HG03457 (cell line): ENCODE measurements around the gene MYORG.
"Not testable (repeated sequence)": the region's sequence is repeated elsewhere in the genome, so short reads cannot be mapped to it uniquely, and the experiment has no call there.

Experiments used
- ATAC-seq: cut with Tn5 transposase; IDR thresholded peaks from one replicate; pipeline ENCODE4 v1.9.1; 2021; ENCODE audit warnings: moderate number of reproducible peaks; ENCODE audit not compliant: unreplicated experiment

MYORG gene

DNA sequence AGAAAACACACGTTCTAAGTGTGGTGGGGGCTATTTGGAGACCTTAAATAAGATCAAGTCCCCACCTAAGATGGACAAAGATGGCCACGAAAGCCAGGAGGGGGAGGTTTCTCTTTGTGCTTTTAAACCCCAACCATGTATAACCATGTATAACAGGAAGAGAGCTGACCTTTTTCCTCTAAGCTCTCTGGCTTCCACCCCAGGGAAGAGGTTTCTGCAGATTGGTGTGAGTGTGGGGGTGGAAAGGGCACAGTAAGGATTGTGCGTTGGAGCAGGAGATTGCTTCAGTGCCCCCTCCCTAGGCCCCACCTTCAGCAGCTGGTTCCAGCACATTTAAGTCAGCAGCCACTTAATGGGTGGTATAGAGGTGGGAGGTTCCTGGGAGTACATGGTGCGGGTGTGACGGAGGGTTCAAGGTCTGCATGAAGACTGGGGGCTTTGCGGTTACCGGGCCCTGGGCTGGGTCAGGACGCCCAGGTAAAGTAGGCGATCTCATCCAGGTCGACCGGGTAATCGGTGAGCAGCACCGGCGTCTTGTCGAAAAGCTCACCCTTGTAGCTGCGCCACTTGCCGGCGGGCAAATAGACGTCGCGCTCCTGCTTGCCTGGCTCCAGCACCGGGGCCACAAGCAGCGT is 6.2 kb downstream of the MYORG start:
- no peak for ATAC-seq

DNA sequence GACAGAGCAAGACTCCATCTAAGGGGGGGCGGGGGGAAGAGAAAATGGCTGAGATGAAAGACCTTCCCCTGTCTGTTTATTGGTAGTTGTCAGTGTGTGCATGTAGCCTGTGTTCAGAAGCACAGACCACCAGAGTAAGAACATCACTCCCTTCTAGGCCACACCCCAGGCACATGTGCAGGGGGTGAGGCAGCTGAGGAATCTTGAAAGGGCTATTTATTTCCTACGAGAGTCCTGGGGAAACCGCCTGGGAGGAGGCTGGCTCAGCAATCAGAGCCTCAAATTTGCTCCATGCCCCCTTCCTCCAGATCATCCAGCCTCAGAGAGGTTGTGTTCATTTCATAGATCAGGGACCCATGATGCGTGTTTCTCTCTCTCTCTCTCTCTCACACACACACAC is 7.1 kb downstream of the MYORG start:
- ATAC-seq, result no peak

DNA sequence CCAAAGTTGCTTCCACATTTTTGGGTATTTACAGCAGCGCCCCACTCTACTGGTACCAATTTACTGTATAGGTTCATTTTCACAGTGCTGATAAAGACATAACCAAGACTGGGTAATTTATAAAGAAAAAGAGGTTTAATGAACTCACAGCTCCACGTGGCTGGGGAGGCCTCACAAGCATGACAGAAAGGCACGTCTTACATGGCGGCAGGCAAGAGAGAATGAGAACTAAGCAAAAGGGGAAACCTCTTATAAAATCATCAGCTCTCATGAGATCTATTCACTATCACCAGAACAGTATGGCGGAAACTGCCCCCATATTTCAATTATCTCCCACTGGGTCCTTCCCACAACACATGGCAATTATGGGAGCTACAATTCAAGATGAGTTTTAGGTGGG is 7.9 kb downstream of the MYORG start:
- not testable (repeated sequence) for ATAC-seq

DNA sequence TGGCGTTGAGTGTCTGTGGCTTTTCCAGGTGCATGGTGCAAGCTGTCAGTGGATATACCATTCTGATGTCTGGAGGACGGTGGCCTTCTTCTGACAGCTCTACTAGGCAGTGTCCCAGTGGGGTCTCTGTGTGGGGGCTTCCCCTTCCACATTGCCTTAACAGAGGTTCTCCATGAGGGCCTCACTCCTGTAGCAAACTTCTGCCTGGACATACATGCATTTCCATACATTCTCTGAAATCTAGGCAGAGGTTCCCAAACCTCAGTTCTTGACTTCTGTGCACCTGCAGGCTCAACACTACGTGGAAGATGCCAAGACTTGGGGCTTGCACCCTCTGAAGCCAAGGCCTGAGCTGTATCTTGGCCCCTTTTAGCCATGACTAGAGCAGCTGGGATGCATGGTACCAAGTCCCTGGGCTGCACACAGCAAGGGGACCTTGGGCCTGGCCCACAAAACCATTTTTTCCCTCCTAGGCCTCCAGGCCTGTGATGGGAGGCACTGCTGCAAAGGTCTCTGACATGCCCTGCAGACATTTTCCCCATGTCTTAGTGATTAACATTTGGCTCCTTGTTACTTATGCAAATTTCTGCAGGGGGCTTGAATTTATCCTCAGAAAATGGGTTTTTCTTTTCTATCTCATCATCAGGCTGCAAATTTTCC is 8.8 kb downstream of the MYORG start:
- ATAC-seq, result not testable (repeated sequence)

DNA sequence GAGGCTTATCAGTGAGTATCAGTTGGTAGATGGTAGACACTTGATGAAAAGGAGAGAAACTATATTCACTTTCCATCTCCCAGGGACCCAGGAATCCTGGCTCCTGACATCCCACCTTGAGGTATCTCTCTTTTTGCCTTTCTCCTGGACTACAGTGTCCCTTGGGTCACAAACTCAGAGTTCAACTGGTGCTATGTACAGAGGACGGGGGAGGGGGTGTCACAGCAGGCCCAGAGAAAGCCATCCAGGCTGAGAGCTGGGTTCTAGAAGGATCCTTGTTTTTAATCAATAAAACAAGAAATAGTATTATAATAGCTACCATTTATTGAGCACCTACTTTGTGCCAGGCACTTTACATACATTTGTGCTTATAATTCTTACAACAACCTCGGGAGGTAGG is 10.3 kb downstream of the MYORG start:
- no peak for ATAC-seq

DNA sequence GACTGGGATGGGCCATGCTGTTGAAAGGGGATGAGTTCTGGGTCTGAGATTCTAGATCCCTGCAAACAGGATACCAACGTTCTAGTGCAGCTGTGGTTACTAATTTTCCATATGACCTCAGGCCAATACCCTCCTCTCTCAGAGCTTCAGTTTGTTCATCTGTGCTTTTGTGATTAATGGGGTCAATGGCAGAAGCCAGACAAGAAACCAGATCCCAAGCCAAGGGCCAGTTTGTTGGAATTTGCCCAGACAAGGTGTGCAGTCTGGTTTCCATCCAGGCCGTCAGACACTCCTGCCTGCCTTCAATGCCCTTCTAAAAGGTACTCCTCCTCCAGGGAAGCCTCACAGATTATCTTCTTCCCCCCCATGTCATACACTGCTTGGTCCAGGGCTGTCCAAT is 11.4 kb downstream of the MYORG start:
- ATAC-seq, result no peak

DNA sequence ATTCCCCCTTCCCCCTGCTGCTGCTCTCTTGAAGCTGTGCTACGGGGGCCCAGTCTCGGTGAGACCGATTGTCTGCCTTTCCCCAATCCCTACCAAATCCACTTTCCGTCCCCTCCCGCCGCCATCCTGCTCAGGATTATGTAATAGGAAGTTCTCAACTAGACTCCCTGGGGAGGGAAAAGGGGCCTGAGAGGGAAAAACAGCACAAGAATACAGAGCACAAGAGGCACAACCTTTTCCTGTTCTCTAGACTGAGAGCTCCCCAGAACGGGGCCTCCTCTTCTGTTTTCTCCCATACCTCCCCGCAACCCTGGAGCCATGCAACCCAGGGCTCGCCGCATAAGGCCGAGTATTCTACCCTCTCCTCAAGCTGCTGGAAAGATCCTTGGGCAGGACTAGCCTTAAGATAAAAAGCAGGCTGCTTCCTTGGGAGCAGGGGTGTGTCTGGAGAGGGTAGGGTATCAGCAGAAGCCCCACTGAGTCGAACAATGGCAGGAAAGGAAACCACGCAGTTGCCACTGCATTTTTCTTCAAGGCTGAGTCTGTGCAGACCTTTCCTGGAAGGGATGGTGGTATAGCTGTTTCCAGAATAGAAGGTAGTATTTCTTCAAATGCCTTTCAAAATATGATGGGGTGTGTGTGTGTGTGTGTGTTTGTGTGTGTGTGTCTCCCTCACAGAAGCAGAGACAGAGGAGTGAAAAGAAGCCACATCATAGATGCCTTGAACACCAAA is 12.9 kb downstream of the MYORG start:
- ATAC-seq, result no peak

DNA sequence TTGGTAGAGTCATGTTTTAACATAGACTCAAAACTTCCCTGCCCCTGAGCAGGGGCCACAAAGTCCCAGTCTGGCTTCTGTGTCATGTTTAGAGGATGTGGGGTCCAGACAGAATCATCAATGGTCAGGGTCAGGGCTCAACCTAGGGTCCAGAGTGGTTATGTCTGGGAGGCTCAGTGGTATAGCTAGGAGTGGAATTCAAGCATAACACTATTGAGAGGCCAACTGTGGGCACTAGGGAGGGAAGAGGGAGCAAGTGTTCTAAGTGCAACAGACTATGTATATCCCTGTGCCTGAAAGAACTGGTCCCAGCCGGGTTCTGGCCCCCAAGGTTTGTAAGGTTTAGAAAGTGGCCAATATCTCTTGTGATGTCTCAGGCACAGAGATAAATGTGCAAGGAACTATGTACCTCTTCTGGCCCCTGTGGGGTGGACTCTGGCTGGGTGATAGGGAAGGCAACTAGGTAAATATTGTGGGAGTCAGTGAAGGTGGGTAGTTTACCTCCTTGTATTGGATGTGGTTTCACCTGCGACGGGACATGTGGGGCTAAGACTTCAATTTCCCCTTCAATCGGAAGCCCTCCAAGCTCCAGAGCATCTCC is 14.0 kb downstream of the MYORG start:
- ATAC-seq, result no peak

DNA sequence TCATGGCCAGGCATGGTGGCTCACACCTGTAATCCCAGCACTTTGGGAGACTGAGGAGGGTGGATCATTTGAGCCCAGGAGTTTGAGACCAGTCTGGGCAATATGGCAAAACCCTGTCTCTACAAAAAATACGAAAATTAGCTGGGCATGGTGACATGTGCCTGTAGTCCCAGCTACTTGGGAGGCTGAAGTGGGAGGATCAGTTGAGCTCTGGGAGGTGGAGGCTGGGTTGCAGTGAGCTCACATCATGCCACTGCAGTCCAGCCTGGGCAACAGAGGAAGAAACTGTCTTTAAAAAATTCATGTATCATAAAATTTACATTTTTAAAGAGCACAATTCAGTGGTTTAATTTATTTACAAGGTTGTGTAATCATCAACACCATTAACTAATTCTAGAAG is 23.7 kb downstream of the MYORG start:
- not testable (repeated sequence) for ATAC-seq

DNA sequence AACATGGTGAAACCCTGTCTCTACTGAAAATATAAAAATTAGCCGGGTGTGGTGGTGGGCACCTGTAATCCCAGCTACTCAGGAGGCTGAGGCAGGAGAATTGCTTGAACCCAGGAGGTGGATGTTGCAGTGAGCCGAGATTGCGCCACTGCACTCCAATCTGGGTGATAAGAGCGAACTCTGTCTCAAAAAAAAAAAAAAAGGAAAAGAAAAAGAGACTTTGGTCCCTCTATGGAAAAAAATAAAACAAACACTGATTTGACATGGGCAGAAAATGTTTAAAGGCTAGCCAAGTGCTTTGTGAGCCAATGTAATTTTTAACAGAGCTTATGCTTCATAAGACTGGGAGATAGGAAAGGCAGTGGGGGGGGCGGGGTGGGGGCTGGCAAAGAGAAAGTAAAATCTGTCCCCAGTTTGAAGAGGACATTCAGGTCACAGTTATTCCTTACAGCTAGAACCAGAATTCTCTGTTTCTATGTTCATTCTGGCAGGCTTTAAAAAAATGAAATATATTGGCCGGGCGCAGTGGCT is 24.5 kb downstream of the MYORG start:
- not testable (repeated sequence) for ATAC-seq

DNA sequence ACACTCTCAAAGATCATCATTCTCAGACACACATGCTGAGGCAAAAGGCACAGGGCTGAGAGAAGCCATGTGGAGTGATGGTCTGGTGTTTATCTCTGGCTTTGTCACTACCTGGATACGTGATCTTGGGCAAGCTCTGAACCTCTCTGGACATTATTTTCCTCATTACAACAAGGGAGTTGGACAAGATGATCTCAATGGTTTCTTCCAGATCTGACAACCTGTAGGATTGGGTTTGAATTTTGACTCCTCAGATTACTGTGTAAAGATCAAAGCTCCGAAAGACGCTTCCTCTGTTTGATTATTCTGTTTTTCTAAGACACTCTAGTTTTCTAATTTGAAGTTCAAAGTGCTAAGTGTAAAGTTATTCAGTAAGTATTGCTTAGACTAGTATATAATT is 27.4 kb downstream of the MYORG start:
- ATAC-seq, result no peak

DNA sequence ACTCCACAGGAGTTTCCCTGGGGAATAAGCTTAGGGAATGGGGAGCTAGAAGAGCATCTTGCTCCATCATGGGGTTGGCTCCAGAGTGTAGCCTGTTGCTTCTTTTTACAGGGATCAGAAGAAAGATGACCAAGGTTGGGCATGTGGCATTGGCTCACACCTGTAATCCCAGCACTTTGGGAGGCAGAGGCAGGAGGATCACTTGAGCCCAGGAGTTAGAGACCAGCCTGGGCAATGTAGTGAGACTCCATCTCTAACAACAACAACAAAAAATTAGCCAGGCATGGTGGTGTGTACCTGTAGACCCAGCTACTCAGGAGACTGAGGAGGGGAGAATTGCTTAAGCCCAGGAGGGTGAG is 28.9 kb downstream of the MYORG start:
- no peak for ATAC-seq

GRCh38 chr9:34346873-34347799 is 29.6 kb downstream of the MYORG start:
- ATAC-seq, result no peak

DNA sequence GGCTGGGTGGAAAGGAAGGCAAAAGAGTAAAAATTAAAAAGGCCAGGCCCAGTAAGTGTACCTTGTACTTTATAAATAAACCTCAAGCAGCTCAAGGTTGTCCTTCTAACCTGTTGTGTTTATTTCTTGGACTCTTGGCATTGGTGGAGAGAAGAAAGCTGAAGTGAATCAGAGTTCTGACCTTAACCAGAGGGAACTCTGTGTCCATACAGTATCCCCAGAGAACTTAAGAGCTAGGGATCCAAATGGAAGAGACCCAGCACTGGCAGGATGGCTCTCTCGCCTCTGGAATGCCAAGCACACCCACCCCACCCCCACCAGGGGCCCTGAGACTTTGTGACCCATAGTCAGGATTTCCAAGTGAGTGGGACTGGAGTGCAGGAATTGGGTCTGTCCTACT is 33.1 kb downstream of the MYORG start:
- no peak for ATAC-seq

DNA sequence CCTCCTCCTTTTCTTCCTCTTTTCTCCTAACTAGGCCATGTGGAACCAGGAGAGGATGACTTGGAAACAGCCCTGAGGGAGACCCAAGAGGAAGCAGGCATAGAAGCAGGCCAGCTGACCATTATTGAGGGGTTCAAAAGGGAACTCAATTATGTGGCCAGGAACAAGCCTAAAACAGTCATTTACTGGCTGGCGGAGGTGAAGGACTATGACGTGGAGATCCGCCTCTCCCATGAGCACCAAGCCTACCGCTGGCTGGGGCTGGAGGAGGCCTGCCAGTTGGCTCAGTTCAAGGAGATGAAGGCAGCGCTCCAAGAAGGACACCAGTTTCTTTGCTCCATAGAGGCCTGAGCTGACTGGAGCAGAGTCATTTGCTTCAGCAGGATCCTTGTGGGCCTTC is 33.6 kb downstream of the MYORG start:
- no peak for ATAC-seq

DNA sequence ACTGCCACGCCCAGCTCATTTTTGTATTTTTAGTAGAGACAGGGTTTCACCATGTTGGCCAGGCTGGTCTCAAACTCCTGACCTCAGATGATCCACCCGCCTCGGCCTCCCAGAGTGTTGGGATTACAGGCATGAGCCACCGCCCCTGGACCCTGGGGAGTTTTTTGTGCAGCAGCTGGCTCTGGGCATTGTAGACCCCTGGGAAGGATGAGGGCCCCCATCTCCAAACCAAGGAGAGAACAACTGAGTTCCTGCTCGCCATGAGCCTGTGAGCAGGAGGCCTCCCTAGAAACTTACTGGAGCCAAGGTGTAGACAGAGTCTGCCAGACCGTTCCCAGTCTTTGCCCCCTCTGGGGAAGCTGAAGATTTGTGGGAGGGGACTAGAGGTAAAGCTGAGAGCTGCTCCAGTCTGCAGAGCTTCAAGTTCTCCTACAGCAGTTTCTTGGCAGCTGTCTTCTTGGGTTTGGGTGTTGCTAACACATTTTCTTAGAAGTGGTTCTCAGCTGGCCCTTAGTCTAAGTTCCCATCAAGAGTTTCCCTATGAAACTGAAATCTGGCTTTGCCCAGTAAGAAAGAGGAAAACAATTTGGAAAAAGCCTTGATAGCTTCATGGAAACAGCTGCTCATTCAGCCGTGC is 34.9 kb downstream of the MYORG start:
- ATAC-seq, result no peak

- ATAC-seq, result no peak
Measured at GRCh38 chr9:34338665-34339385, 37.9 kb downstream of the MYORG start.

DNA sequence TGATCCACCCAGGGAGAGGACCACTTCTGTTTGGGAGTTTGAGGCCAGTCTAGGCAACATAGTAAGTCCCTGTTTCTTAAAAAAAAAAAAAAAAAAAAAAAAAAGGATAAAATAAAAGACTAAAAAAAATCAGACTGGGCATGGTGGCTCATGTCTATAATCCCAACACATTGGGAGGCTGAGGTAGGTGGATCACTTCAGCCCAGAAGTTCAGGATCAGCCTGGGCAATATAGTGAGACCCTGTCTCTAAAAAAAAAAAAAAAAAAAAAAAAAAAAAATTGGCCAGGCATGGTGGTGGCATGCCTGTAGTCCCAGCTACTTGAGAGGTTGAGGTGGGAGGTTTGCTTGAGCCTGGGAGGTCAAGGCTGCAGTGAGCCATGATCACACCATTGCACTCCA is 38.6 kb downstream of the MYORG start:
- ATAC-seq, result not testable (repeated sequence)

- ATAC-seq, result no peak
Measured at GRCh38 chr9:34337403-34337802, 39.3 kb downstream of the MYORG start.
